Measurements from ENCODE around the gene SLC1A1.

The SLC1A1 gene

GRCh38 chr9:4567601-4568000, 77.3 kb downstream of the SLC1A1 start:
- TF ChIP-seq CTCF (IDR thresholded peaks at IDR 0.05; ENCODE audit: low read depth, low read length): no peak

GRCh38 chr9:4569101-4569500, 78.8 kb downstream of the SLC1A1 start:
- no peak for DNase-seq
- H3K9me3 ChIP-seq (ENCODE audit: severe bottlenecking): no peaks in the 10 kb centered on the region
- H3K4me3 ChIP-seq (ENCODE audit: low read depth, low read length): no peak overlapping the region
- no peaks in the 10 kb centered on the region for H3K27me3 ChIP-seq (ENCODE audit: insufficient read depth, low read depth, severe bottlenecking)
- no peak for TF ChIP-seq CTCF (IDR thresholded peaks at IDR 0.05; ENCODE audit: low read depth, low read length)
- H3K27ac ChIP-seq: no peak overlapping the region
- H3K36me3 ChIP-seq: no peaks in the 10 kb centered on the region

More at GRCh38 chr9:4567601-4568000, 77.3 kb downstream of the SLC1A1 start:
- H3K27me3 ChIP-seq (ENCODE audit: insufficient read depth, low read depth, severe bottlenecking): no peaks in the 10 kb centered on the region
- H3K9me3 ChIP-seq (ENCODE audit: severe bottlenecking): no peaks in the 10 kb centered on the region
- no peak overlapping the region for H3K4me3 ChIP-seq (ENCODE audit: low read depth, low read length)
- H3K36me3 ChIP-seq: no peaks in the 10 kb centered on the region
- DNase-seq: no peak
- H3K27ac ChIP-seq: no peak overlapping the region

DNA sequence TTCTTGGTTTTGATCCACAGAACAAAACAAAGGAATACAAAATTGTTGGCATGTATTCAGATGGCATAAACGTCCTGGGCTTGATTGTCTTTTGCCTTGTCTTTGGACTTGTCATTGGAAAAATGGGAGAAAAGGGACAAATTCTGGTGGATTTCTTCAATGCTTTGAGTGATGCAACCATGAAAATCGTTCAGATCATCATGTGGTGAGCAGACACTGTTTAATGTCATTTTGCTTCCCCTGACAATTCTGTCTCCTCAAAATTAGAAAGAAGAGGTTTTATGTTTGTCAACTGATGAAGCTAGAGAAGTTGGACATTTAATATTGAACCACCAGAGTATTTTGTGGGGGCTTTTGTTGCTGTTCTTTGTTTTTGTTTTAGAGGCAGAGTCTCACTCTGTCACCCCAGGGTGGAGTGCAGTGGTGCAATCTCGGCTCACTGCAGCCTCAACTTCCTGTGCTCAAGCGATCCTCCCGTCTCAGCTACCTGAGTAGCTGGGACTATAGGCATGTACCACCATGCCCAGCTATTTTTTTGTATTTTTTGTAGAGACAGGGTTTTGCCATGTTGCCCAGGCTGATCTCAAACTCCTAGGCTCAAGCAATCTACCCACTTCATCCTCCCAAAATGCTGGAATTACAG, 82.0 kb downstream of the SLC1A1 start:
- Histone ChIP-seq H3K9me3 (ENCODE audit: severe bottlenecking) (no peaks in the 10 kb centered on the region), H3K36me3 (no peaks in the 10 kb centered on the region), H3K4me3 (ENCODE audit: low read depth, low read length) (no peak overlapping the region), H3K27ac (no peak overlapping the region), H3K27me3 (ENCODE audit: insufficient read depth, low read depth, severe bottlenecking) (no peaks in the 10 kb centered on the region)
- no peak for DNase-seq
- no peak for TF ChIP-seq CTCF (IDR thresholded peaks at IDR 0.05; ENCODE audit: low read depth, low read length)

DNA sequence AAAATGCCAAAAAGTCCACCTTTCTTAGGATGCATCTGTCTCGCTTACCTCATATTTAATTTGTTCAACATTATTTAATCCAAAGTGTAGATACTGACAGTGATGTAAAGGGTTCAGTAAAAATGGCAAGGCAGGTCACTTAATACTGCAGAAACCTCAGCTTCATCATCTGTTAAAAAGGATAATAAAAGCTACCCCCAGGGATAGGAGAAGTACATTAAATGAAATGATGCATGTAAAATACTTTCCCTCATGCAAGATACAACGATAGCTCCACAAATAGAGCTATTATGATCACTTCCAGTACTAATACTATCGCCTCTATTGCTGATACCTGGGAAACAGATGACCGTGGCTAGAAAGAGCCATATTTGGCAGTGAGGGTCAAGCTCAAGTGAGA, 82.9 kb downstream of the SLC1A1 start:
- Histone ChIP-seq H3K4me3 (ENCODE audit: low read depth, low read length) (no peak overlapping the region), H3K27ac (no peak overlapping the region), H3K27me3 (ENCODE audit: insufficient read depth, low read depth, severe bottlenecking) (no peaks in the 10 kb centered on the region), H3K36me3 (no peaks in the 10 kb centered on the region), H3K9me3 (ENCODE audit: severe bottlenecking) (no peaks in the 10 kb centered on the region)
- no peak for DNase-seq
- no peak for TF ChIP-seq CTCF (IDR thresholded peaks at IDR 0.05; ENCODE audit: low read depth, low read length)

GRCh38 chr9:4573634-4574389, 83.5 kb downstream of the SLC1A1 start:
- no peaks in the 10 kb centered on the region for H3K36me3 ChIP-seq
- H3K27ac ChIP-seq: no peak overlapping the region
- no peak for TF ChIP-seq CTCF (IDR thresholded peaks at IDR 0.05; ENCODE audit: low read depth, low read length)
- H3K27me3 ChIP-seq (ENCODE audit: insufficient read depth, low read depth, severe bottlenecking): no peaks in the 10 kb centered on the region
- H3K4me3 ChIP-seq (ENCODE audit: low read depth, low read length): no peak overlapping the region
- H3K9me3 ChIP-seq (ENCODE audit: severe bottlenecking): no peaks in the 10 kb centered on the region
- DNase-seq: no peak
